Ovary (tissue), 9 donors: ENCODE data around the gene BCL2L13. TPM values are rescaled to one million over a fixed set of nuclear protein-coding genes. Genes with fewer than 3 reads are reported as not detected.

Experiments
- DNase-seq, 5 donors: peaks; one replicate each; pipeline ENCODE4 v3.0.0-alpha.2; 2019 to 2020
- H3K27ac ChIP-seq, 2 donors: fragments of 200-600 bp; one replicate each; pipeline versions ENCODE4 v1.5.1 to v1.8.0; 2019 to 2022
- H3K27me3 ChIP-seq: fragments of 200-600 bp; one replicate; pipeline ENCODE4 v1.8.0; 2022
- H3K36me3 ChIP-seq: fragments of 200-600 bp; sonication (generic); one replicate; pipeline ENCODE4 v1.5.1; 2019
- H3K4me1 ChIP-seq: one replicate; pipeline ENCODE4 v1.8.1; 2013; ENCODE audit warnings: mild to moderate bottlenecking, moderate library complexity; ENCODE audit not compliant: insufficient read depth
- H3K4me3 ChIP-seq: fragments of 200-600 bp; sonication (generic); one replicate; pipeline ENCODE4 v1.5.1; 2017
- H3K9me3 ChIP-seq, 2 donors: fragments of 200-600 bp in 1 of 2; sonication (generic) in 1 of 2; one replicate each; pipeline versions ENCODE4 v1.5.1 to v1.8.1; 2013 to 2019; ENCODE audit warnings: mild to moderate bottlenecking in 1 of 2, moderate library complexity in 1 of 2
- CTCF ChIP-seq, 3 donors: fragments of 450-650 bp in 2 of 3; fragments of 200-600 bp in 1 of 3; IDR thresholded peaks; one replicate each; pipeline versions ENCODE4 v1.5.1 to v1.8.0; 2016 to 2022; ENCODE audit warnings: antibody characterized with exemption in 3 of 3, mild to moderate bottlenecking in 1 of 3
- EP300 ChIP-seq: sonication (generic); formaldehyde crosslinking; IDR thresholded peaks from one replicate; pipeline ENCODE4 v1.6.1; 2017; ENCODE audit warnings: antibody characterized with exemption
- POLR2A ChIP-seq: fragments of 450-650 bp; IDR thresholded peaks from one replicate; pipeline ENCODE4 v1.6.1; 2017; ENCODE audit warnings: antibody characterized with exemption, mild to moderate bottlenecking, moderate library complexity
- WGBS, 3 donors: extraction: QIAGEN DNeasy Blood & Tissue Kit in 1 of 3; methylation state at CpG; one replicate each; pipeline versions ENCODE4 v1.1.5 to v1.1.7; 2013 to 2017; 5-methylcytosine and 5-hydroxymethylcytosine counted together
- intact Hi-C, 4 donors: fragments of 100-400 bp; cut with DNase I; formaldehyde crosslinking; loops; one replicate each; pipeline versions ENCODE4 v1.11.0 to v1.15.1; 2022 to 2023
- polyA plus RNA-seq, 2 donors: library from polyadenylated mRNA; stranded (reverse); fragments of 200-250 nt in 1 of 2; fragments of 350-450 nt in 1 of 2; fragmentation: Illumina TruSeq in 1 of 2; extraction: RNeasy Lipid Tissue Mini Kit (QIAGEN cat#74804) in 1 of 2; gene quantifications; one replicate each; pipeline ENCODE4 v1.2.3, GENCODE V29; 2013 to 2014
- total RNA-seq, 7 donors: library from RNA; depleted of rRNA in 2 of 7; stranded (reverse); fragments of >200 nt in 2 of 7; fragmentation: NEBNext Ultra II Directional in 3 of 7; extraction: Animal tissue kit (Norgen Biotek cat#: 25700) in 3 of 7; gene quantifications; one replicate each; pipeline versions ENCODE4 v1.1.0 to v1.2.4, GENCODE V29; 2016 to 2023
- donor health status: DM: no; HTN: no; CAD: no; lungs with moderate emphysema.
- donor health status: DM: no; HTN: no; CAD: no.
- donor health status: Bipolar disorder and iron deficiency.
- donor health status: DM: yes; HTN: yes; CAD: no.
- donor health status: DM: no; HTN: no; CAD: no.
- donor health status: DM: yes; HTN: yes; CAD: no.

The BCL2L13 gene
- total and polyA plus RNA-seq, 9 donors, result 19.9 to 39.5 (median 33.8) TPM

GRCh38 chr22:17710023-17710422 lies 71.5 kb downstream of the BCL2L13 start:
- Histone ChIP-seq H3K4me1 (peaks cover 1% of the 10 kb centered on the region), H3K27ac (no peak overlapping the region), H3K4me3 (no peak overlapping the region), H3K36me3 (no peaks in the 10 kb centered on the region), H3K9me3 (no peaks in the 10 kb centered on the region), H3K27me3 (no peaks in the 10 kb centered on the region)
- WGBS, 3 donors, result 83 to 86% (median 85%) methylated on average over 5 of the region's 5 CpGs
- TF ChIP-seq POLR2A, result no peak
- no peak for TF ChIP-seq EP300
- DNase-seq, result no peak
- intact Hi-C loops, result no loop called here

GRCh38 chr22:17712441-17712840 lies 73.9 kb downstream of the BCL2L13 start:
- no peaks in the 10 kb centered on the region for H3K9me3 ChIP-seq
- 34 to 42% (median 36%) methylated on average over 2 of the region's 2 CpGs for WGBS, 3 donors
- H3K4me1 ChIP-seq, result no peaks in the 10 kb centered on the region
- no peaks in the 10 kb centered on the region for H3K36me3 ChIP-seq
- no peak overlapping the region for H3K27ac ChIP-seq
- intact Hi-C loops, result no loop called here
- no peaks in the 10 kb centered on the region for H3K27me3 ChIP-seq
- H3K4me3 ChIP-seq, result no peak overlapping the region
- DNase-seq, result no peak
- no peak for TF ChIP-seq CTCF (IDR thresholded peaks at IDR 0.05)
- no peak for TF ChIP-seq POLR2A

- no peaks in the 10 kb centered on the region for H3K27me3 ChIP-seq
- no peaks in the 10 kb centered on the region for H3K9me3 ChIP-seq
- H3K27ac ChIP-seq, result no peak overlapping the region
- 87 to 93% (median 88%) methylated on average over 3 of the region's 3 CpGs for WGBS, 3 donors
- no peak for TF ChIP-seq POLR2A
- no peak for TF ChIP-seq CTCF (IDR thresholded peaks at IDR 0.05)
- no peak for TF ChIP-seq EP300
- H3K36me3 ChIP-seq, result no peaks in the 10 kb centered on the region
- H3K4me1 ChIP-seq, result no peaks in the 10 kb centered on the region
- DNase-seq, result no peak
- intact Hi-C loops, result no loop called here
- no peak overlapping the region for H3K4me3 ChIP-seq
Measured at GRCh38 chr22:17716529-17716928, 78.0 kb downstream of the BCL2L13 start.

GRCh38 chr22:17717708-17718107 lies 79.2 kb downstream of the BCL2L13 start:
- Histone ChIP-seq H3K27me3 (no peaks in the 10 kb centered on the region), H3K27ac (no peak overlapping the region), H3K4me1 (no peaks in the 10 kb centered on the region), H3K36me3 (no peaks in the 10 kb centered on the region), H3K4me3 (no peak overlapping the region), H3K9me3 (no peaks in the 10 kb centered on the region)
- intact Hi-C loops, result no loop called here
- WGBS, 3 donors, result 50 to 60% (median 53%) methylated on average over 4 of the region's 4 CpGs
- no peak for DNase-seq
- TF ChIP-seq CTCF (IDR thresholded peaks at IDR 0.05), result no peak
- no peak for TF ChIP-seq EP300
- TF ChIP-seq POLR2A, result no peak

- no peak for DNase-seq
- Histone ChIP-seq H3K4me1 (peaks cover 4% of the 10 kb centered on the region), H3K4me3 (no peak overlapping the region), H3K36me3 (no peaks in the 10 kb centered on the region), H3K9me3 (no peaks in the 10 kb centered on the region), H3K27ac (no peak overlapping the region), H3K27me3 (no peaks in the 10 kb centered on the region)
- TF ChIP-seq POLR2A (no peak), EP300 (no peak), CTCF (IDR thresholded peaks at IDR 0.05) (no peak)
- WGBS, 3 donors, result 91 to 95% (median 92%) methylated on average over 5 of the region's 5 CpGs
- intact Hi-C loops, result no loop called here
Measured at GRCh38 chr22:17719911-17720310, 81.4 kb downstream of the BCL2L13 start.
